GF-D8 (cell line): ENCODE results near the gene PGD.
"Not testable (repeated sequence)": the region's sequence is repeated elsewhere in the genome, so short reads cannot be mapped to it uniquely, and the experiment has no call there.

Source experiments
- DNase-seq: peaks from one replicate; lab custom pipeline; 2025; lab: John Stamatoyannopoulos, UW

PGD gene

GRCh38 chr1:10437052-10437451 lies 38.2 kb downstream of the PGD start:
- no peak for DNase-seq

DNA sequence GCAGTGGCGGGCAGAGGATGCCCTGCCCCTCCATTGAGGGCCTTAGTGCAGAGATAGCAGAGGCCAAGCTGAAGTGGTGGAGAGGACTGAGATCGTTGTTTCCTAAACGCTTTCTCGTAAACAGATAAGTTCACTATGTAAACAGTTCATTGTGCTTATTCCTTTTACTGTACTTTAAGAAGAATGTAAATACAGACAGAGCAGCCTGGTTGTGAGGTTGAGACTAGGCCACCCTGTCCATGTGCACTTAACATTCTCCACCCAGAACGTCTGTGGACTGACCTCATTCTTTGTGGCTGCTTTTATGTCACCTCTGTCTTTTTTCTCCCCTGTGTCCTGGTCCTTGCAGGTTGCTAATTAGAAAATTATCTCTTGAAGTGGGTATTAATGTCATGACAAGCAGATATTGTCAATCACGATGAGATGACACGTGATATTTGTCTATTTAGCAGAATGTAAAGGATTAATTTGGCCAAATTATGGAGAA lies 39.9 kb downstream of the PGD start:
- no peak for DNase-seq

- DNase-seq, result no peak
These were observed 41.4 kb downstream of the PGD start for GRCh38 chr1:10440305-10440704.

- DNase-seq, result no peak
These were observed 41.9 kb downstream of the PGD start for GRCh38 chr1:10440794-10441193.

GRCh38 chr1:10444248-10444647 lies 45.4 kb downstream of the PGD start:
- DNase-seq, result no peak

DNA sequence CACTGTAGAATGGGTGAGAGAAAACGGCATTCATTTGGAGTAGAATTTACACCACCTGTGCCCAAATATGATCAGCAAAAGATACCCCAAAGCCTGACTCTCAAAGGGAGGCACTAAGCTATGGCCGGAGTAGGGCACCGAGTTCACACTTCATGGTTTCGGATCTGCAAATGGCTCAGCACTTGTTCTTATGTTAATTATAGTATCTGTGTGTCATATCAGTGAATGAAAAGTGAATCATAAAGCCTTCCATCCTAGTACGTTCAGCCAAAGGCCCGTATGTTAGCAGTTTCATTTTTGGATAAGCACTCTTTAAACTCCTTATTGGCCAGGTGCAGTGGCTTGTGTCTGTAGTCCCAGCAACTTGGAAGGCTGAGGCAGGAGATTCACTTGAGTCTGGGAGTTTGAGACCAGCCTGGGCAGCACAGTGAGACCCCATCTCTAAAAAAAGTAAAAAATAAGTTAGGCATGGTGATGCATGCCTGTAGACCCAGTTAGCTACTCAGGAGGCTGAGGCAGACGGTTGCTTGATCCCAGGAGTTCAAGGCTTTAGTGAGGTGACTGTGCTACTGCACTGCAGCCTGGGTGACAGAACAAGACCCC lies 46.0 kb downstream of the PGD start:
- no peak for DNase-seq

DNA sequence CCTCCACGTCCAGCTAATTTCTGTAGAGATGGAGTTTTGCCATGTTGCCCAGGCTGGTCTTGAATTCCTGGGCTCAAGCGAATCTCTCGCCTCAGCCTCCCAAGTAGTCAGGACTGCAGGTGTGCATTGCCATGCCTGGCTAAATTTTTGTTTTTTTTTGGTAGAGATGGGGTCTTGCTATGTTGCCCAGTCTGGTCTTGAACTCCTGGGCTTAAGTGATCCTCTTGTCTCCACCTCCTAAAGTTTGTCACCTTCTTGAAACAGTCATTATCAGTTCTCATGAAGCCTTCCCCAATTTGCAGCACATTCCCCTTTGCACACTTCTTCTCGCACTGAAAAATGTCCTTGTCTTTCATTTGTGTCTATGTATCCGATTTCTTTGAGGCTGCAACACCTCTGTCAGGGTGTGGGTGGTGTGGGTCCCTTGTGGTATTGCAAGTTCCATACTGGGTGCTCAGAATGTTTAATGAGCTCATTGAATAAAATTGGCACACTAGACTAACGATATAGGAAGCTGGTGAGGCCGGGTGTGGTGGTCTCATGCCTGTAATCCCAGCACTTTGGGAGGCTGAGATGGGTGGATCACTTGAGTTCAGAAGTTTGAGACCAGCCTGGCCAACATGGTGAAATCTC lies 48.0 kb downstream of the PGD start:
- DNase-seq, result no peak

DNA sequence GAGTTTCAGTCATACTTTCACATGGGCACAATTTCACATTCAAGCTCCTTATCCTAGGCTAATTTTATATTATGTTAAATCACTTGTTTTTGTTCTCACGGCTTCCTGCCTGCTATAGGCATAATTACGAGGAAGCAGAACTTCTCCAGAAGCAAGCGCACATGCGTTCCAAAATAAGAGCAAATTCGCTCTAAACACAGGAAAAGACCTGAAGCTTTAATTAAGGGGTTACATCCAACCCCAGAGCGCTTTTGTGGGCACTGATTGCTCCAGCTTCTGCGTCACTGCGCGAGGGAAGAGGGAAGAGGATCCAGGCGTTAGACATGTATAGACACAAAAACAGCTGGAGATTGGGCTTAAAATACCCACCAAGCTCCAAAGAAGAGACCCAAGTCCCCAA lies 50.9 kb downstream of the PGD start, which contains the start of gene CORT:
CORT (plus strand) TSS at position 281 of the 400 bp plus-strand sequence. CDS start 193 bp downstream, outside the sequence.
- no peak for DNase-seq

DNA sequence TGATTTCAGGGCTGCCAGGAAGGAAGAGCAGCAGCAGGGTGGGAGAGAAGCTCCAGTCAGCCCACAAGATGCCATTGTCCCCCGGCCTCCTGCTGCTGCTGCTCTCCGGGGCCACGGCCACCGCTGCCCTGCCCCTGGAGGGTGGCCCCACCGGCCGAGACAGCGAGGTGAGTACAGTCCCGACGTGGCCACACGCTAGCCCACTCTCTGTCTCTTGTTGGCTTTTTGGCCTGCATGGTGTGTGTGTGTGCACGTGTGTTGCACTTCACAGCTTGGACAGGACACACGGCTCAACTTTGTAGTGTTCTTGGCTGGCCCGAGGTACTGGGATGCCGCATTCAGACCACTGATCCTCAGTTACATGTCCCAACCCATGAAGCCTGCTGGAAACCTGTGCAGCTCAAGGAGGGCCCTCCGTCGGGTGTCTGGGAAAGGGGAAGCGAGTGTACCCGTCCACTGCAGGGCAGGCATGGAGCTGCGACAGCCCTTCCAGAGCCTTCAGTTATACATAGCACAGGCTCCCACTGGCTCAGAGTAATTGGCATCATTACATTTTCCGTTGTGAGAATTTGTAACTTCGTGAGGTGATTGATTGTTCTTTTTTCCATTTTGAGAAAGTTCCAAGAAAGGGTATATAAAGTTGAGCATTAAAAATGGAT lies 51.4 kb downstream of the PGD start:
- no peak for DNase-seq

GRCh38 chr1:10450836-10451235 lies 52.0 kb downstream of the PGD start:
- DNase-seq, result no peak

- DNase-seq, result no peak
These were observed 52.4 kb downstream of the PGD start for GRCh38 chr1:10451287-10451686.

- no peak for DNase-seq
These were observed 57.2 kb downstream of the PGD start for GRCh38 chr1:10456048-10456447.

- DNase-seq, result no peak
These were observed 57.8 kb downstream of the PGD start for GRCh38 chr1:10456661-10457060.

- not testable (repeated sequence) for DNase-seq
These were observed 58.6 kb downstream of the PGD start for GRCh38 chr1:10457462-10457861.

DNA sequence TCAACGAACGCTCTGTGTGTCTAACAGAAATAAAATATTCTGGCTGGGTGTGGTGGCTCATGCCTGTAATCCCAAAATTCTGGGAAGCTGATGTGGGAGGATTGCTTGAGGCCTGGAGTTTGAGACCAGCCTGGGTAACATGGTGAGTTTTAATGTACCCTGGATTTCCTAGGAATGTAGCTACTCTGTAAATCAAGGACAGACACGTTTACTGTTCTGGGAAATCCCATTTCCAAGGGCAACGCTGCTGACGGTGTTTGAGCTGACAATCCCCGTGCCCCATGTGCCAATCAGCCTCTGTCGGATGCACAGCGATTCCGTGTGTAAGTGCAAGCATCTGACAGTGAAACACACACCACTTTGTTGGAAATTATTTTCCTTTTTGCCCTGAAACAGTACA lies 59.0 kb downstream of the PGD start:
- DNase-seq, result no peak

- no peak for DNase-seq
These were observed 60.3 kb downstream of the PGD start for GRCh38 chr1:10459184-10459583.

GRCh38 chr1:10467078-10467477 lies 68.2 kb downstream of the PGD start:
- DNase-seq, result no peak

DNA sequence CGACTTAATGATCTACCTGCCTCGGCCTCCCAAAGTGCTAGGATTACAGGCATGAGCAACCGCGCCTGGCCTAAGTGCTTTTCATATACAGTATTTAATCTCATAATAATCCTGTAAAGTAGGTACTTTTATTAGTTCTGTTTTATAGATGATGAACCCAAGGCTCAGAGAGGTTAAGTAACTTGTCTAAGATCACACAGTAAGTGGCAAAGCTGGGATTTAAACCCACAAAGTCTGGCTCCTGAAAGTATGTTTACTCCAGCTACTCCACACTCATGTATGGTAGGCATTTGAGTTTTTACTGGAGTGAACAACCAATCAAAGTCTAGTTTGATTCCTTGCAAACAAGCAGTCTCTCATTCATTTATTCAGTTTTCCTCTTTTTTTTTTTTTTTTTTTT lies 71.2 kb downstream of the PGD start:
- no peak for DNase-seq
